Stimulated activated naive CD8-positive, alpha-beta T cell treated with anti-CD3 and anti-CD28 coated beads, Interleukin-15, amount 100 ng/mL, for 72 hours (primary cell): ENCODE results near the gene GATB.

Experiments
- ATAC-seq: fragments of 150-1000 bp; cut with Tn5 transposase; 2 replicates; pipeline ENCODE4 v1.10.0; 2021; ENCODE audit warnings: mild to moderate bottlenecking, moderate library complexity
- DNase-seq, 2 donors: peaks; one replicate each; pipeline ENCODE4 v3.0.0; 2021 to 2022
- H3K27ac Mint-ChIP-seq, 2 donors: one replicate each; pipeline ENCODE4 v1.8.0; 2022; ENCODE audit warnings: mild to moderate bottlenecking in 2 of 2, mixed read lengths in 2 of 2, moderate library complexity in 2 of 2
- H3K27me3 Mint-ChIP-seq: one replicate; pipeline ENCODE4 v1.8.0; 2022; ENCODE audit warnings: mixed read lengths
- H3K4me1 Mint-ChIP-seq: one replicate; pipeline ENCODE4 v1.8.0; 2022; ENCODE audit warnings: mild to moderate bottlenecking, mixed read lengths
- H3K4me3 Mint-ChIP-seq, 2 donors: one replicate each; pipeline ENCODE4 v1.8.0; 2022; ENCODE audit warnings: mild to moderate bottlenecking in 2 of 2, mixed read lengths in 2 of 2, moderate library complexity in 1 of 2
- H3K9me3 Mint-ChIP-seq, 2 donors: one replicate each; pipeline ENCODE4 v1.8.0; 2022; ENCODE audit warnings: mixed read lengths in 2 of 2

Gene GATB

DNA sequence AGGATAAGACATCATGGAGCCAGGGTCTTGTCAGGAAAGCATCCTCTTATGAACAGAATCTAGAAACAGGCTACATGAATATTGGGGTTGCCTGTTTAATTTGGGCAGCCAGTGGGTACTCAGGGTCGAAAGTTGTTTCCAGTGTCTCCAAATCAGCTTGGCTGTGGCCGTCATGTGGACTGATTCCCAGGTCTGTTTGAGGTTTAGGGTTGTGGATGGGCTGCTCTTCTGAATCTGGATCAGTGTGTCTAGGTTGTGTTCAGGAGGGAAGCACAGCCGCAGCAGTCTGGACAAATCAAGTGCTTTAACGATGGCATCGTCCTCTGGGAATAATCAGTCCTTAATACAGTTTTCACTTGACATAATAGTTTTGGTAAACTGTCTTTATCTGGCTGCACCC lies 94.3 kb downstream of the GATB start:
- Mint-ChIP-seq H3K4me1 (peaks cover 8% of the 10 kb centered on the region), H3K27ac (no peak overlapping the region), H3K4me3 (no peak overlapping the region), H3K9me3 (no peaks in the 10 kb centered on the region), H3K27me3 (no peaks in the 10 kb centered on the region)
- no peak for ATAC-seq
- no peak for DNase-seq

DNA sequence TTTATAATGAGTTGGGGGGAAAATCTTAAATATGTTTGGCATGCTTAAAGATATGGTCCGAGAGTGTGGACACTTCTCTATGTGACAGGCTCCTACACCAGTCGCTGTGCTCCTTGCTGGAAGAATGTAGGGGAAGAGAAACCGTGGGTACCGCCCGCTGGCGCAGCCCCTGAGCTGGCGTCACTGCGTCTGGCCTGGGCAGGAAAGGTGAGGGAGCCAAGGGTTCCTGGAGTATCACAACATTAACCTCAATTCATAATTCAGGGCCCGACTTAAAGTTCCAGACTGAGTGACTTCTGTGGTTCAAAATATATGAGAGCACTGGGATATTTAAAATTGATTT lies 95.1 kb downstream of the GATB start:
- H3K9me3 Mint-ChIP-seq = no peaks in the 10 kb centered on the region
- peak overlapping the region in 1 of 2 donors; percentile 54 for H3K27ac Mint-ChIP-seq
- no peak for ATAC-seq
- peaks cover 8% of the 10 kb centered on the region for H3K4me1 Mint-ChIP-seq
- no peak for DNase-seq
- no peak overlapping the region for H3K4me3 Mint-ChIP-seq
- H3K27me3 Mint-ChIP-seq = no peaks in the 10 kb centered on the region

DNA sequence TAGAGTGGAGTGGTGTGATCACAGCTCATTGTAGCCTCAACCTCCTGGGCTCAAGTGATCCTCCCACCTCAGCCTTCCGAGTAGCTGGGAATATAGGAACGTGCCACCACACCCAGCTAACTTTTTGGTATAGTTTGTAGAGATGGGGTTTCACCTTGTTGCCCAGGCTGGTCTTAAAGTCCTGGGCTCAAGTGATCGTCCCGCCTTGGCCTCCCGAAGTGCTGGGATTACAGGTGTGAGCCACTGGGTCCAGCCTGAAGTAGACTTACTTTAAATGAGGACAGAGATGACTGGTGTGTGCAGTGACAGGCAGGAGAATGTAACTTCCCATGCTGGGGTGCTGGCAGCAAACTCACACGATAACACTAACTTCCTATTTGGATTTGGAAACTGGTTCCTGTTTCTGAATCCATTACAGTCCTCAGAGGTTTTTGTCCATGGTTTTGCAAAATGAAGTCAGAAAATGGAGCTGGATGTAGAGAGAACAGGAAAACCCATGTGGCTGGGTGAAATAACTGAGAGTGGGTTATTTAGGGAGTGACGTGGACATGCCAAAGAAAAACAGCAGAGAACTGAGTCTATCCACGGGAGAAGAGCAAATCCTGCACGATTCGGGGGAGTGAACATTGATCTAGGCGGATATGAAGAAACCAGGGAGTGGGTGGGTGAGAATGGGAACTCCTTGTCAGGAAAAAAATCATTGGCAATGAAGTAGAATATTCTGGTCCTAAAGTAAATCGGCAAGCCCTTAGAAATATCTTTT lies 95.6 kb downstream of the GATB start:
- DNase-seq = no peak
- Mint-ChIP-seq H3K9me3 (no peaks in the 10 kb centered on the region), H3K27me3 (no peaks in the 10 kb centered on the region), H3K27ac (peak overlapping the region in 1 of 2 donors; percentile 54), H3K4me3 (no peak overlapping the region), H3K4me1 (peaks cover 11% of the 10 kb centered on the region)
- no peak for ATAC-seq

DNA sequence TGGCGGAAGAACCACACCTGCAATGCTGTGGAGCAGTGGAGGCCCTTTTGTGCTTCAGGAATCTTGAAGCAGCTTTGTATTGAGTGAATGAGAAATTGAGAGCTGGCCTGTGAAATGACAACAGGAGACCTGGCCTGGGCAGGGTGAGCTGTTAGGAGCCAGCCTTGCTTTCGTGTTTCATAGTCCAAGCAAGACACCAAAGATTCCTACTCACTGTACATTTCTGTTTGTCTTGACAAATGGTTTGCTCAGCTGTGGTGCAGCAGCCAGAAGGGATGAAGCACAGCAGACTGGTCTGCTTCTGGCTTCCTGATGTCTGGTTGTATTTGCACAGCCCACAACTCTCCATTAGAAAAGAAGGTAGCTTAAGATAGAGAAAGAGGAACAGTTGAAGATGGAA lies 96.5 kb downstream of the GATB start:
- H3K27me3 Mint-ChIP-seq = no peaks in the 10 kb centered on the region
- no peak overlapping the region for H3K27ac Mint-ChIP-seq
- H3K4me3 Mint-ChIP-seq = no peak overlapping the region
- ATAC-seq (no peak), DNase-seq (no peak)
- no peaks in the 10 kb centered on the region for H3K9me3 Mint-ChIP-seq
- H3K4me1 Mint-ChIP-seq = peaks cover 20% of the 10 kb centered on the region

GRCh38 chr4:151663109-151663508 lies 97.7 kb downstream of the GATB start:
- no peak for ATAC-seq
- no peaks in the 10 kb centered on the region for H3K9me3 Mint-ChIP-seq
- no peaks in the 10 kb centered on the region for H3K27me3 Mint-ChIP-seq

GRCh38 chr4:151661873-151662272 lies 98.9 kb downstream of the GATB start:
- no peaks in the 10 kb centered on the region for H3K9me3 Mint-ChIP-seq
- no peak overlapping the region for H3K27ac Mint-ChIP-seq
- DNase-seq (no peak), ATAC-seq (no peak)
- H3K4me1 Mint-ChIP-seq = peaks cover 32% of the 10 kb centered on the region
- H3K4me3 Mint-ChIP-seq = no peak overlapping the region
- no peaks in the 10 kb centered on the region for H3K27me3 Mint-ChIP-seq

More at GRCh38 chr4:151663109-151663508, 97.7 kb downstream of the GATB start:
- no peak overlapping the region for H3K27ac Mint-ChIP-seq
- no peak for DNase-seq
- H3K4me1 Mint-ChIP-seq = peaks cover 32% of the 10 kb centered on the region
- H3K4me3 Mint-ChIP-seq = no peak overlapping the region

- no peak for ATAC-seq
- peaks cover 30% of the 10 kb centered on the region for H3K4me1 Mint-ChIP-seq
- no peaks in the 10 kb centered on the region for H3K9me3 Mint-ChIP-seq
- DNase-seq = no peak
- H3K27ac Mint-ChIP-seq = no peak overlapping the region
- H3K27me3 Mint-ChIP-seq = no peaks in the 10 kb centered on the region
- no peak overlapping the region for H3K4me3 Mint-ChIP-seq
These were observed 100.1 kb downstream of the GATB start for GRCh38 chr4:151660676-151661075.

GRCh38 chr4:151659601-151660364 lies 101.0 kb downstream of the GATB start:
- DNase-seq = no peak
- Mint-ChIP-seq H3K27me3 (no peaks in the 10 kb centered on the region), H3K4me3 (no peak overlapping the region), H3K27ac (peak overlapping the region; percentile 60 to 92), H3K9me3 (no peaks in the 10 kb centered on the region), H3K4me1 (peaks cover 30% of the 10 kb centered on the region)
- no peak for ATAC-seq

- Mint-ChIP-seq H3K4me3 (no peak overlapping the region), H3K27me3 (no peaks in the 10 kb centered on the region), H3K9me3 (no peaks in the 10 kb centered on the region), H3K4me1 (peaks cover 30% of the 10 kb centered on the region), H3K27ac (peak overlapping the region; percentile 92 to 94)
- DNase-seq (no peak), ATAC-seq (peak; percentile 82)
These were observed 101.7 kb downstream of the GATB start for GRCh38 chr4:151658959-151659600.

GRCh38 chr4:151657896-151658295 lies 102.9 kb downstream of the GATB start:
- H3K4me1 Mint-ChIP-seq = peaks cover 30% of the 10 kb centered on the region

GRCh38 chr4:151656058-151656457 lies 104.7 kb downstream of the GATB start:
- ATAC-seq (no peak), DNase-seq (no peak)
- H3K27me3 Mint-ChIP-seq = no peaks in the 10 kb centered on the region
- no peak overlapping the region for H3K27ac Mint-ChIP-seq
- no peak overlapping the region for H3K4me3 Mint-ChIP-seq
- H3K9me3 Mint-ChIP-seq = no peaks in the 10 kb centered on the region
- H3K4me1 Mint-ChIP-seq = peaks cover 30% of the 10 kb centered on the region

More at GRCh38 chr4:151657896-151658295, 102.9 kb downstream of the GATB start:
- no peak for DNase-seq
- no peak overlapping the region for H3K4me3 Mint-ChIP-seq
- ATAC-seq = no peak
- H3K27me3 Mint-ChIP-seq = no peaks in the 10 kb centered on the region
- no peaks in the 10 kb centered on the region for H3K9me3 Mint-ChIP-seq
- H3K27ac Mint-ChIP-seq = peak overlapping the region in 1 of 2 donors; percentile 80

DNA sequence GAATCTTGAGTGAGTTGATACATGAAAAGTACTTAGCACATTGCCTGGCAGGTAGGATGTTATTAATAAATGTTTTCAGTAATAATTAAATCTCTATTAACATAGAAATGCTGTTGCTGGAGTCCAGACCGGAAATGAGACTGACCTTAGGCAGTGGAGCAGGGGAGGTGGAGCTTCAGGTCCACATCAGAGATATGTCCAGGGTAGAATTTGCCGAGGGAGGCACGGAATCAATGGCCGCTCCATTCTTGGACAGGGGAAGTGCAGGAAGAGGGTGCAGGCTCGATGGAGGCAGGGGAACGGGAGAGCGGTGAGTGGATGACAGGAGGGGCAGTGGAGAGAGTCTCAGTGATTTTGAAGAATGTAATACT lies 107.3 kb downstream of the GATB start:
- H3K4me3 Mint-ChIP-seq = no peak overlapping the region
- no peaks in the 10 kb centered on the region for H3K9me3 Mint-ChIP-seq
- H3K4me1 Mint-ChIP-seq = peaks cover 10% of the 10 kb centered on the region
- peak overlapping the region; percentile 36 to 61 for H3K27ac Mint-ChIP-seq
- ATAC-seq (no peak), DNase-seq (no peak)
- H3K27me3 Mint-ChIP-seq = no peaks in the 10 kb centered on the region

GRCh38 chr4:151652841-151653547 lies 107.8 kb downstream of the GATB start:
- H3K27me3 Mint-ChIP-seq = no peaks in the 10 kb centered on the region
- H3K4me1 Mint-ChIP-seq = peaks cover 4% of the 10 kb centered on the region
- no peaks in the 10 kb centered on the region for H3K9me3 Mint-ChIP-seq
- peak; percentile 50 for ATAC-seq
- H3K27ac Mint-ChIP-seq = peak overlapping the region in 1 of 2 donors; percentile 73
- no peak overlapping the region for H3K4me3 Mint-ChIP-seq
- DNase-seq = no peak

DNA sequence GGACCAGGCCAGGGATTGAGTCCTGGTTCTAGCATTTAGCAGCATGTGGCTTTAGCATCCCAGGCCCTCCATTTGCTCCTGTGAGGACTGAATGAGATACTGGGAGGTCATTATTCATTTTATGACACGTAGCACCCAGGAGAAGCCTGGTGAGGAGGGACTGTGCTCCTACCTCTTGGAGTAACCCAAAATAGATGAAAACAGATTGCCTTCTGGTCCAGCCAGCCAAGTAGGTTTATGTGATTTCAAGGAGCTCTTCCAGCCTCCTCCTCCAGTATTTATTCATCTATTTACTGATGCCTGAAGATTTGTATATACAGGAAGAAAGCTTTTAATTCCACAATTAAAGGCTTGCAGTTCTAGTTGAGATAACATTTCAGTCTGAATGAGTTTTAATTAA lies 109.3 kb downstream of the GATB start:
- Mint-ChIP-seq H3K27ac (peak overlapping the region in 1 of 2 donors; percentile 70), H3K9me3 (no peaks in the 10 kb centered on the region), H3K4me3 (no peak overlapping the region), H3K27me3 (no peaks in the 10 kb centered on the region), H3K4me1 (no peaks in the 10 kb centered on the region)
- DNase-seq (no peak), ATAC-seq (no peak)

DNA sequence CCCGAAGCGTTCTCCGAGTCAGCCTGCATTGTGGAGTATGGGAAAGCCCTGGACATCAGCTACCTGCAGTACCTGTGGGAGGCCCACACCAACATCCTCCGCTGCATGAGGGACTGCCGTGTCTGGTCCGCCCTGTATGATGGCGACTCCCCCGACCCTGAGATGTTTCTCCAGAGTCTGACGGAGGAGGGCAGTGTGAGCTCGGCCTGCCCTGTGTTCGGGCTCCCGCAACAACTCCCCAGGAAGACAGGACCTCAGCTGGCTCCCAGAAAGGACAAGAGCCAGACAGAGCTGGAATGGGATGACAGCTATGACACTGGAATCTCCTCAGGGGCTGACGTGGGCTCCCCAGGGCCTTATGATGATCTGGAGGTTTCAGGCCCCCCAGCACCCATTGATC lies 111.3 kb downstream of the GATB start:
- DNase-seq (no peak), ATAC-seq (peak; percentile 41)
- no peak overlapping the region for H3K27ac Mint-ChIP-seq
- no peaks in the 10 kb centered on the region for H3K9me3 Mint-ChIP-seq
- no peak overlapping the region for H3K4me3 Mint-ChIP-seq
- H3K27me3 Mint-ChIP-seq = no peaks in the 10 kb centered on the region
- no peaks in the 10 kb centered on the region for H3K4me1 Mint-ChIP-seq
